ENCODE data around the gene WDR45. TPM values are rescaled to one million over a fixed set of nuclear protein-coding genes. Genes with fewer than 3 reads are reported as not detected.

WDR45 gene
- total RNA-seq, 4 donors from 2014 or later = 68.1 to 77.9 (median 72.7) TPM

GRCh38 chrX:49117581-49117980 is 37.9 kb upstream of the WDR45 start:
- DNase-seq (ENCODE audit: extremely low spot score) = no peak
- H3K36me3 ChIP-seq = peaks cover 30 to 83% (median 65%) of the 10 kb centered on the region in 4 donors
- intact Hi-C loops (cut with DNase I) = no loop called here
- 71% methylated on average over 6 of the region's 6 CpGs for WGBS
- H3K27me3 ChIP-seq = no peaks in the 10 kb centered on the region
- no peak overlapping the region for H3K4me3 ChIP-seq
- no peaks in the 10 kb centered on the region for H3K9me3 ChIP-seq
- peaks cover 2 to 10% (median 6%) of the 10 kb centered on the region in 4 donors for H3K4me1 ChIP-seq
- H3K27ac ChIP-seq (replicated peaks in 1 of 4) = no peak overlapping the region
- TF ChIP-seq EP300 (IDR thresholded peaks at IDR 0.05) (no peak), POLR2AphosphoS5 (IDR thresholded peaks at IDR 0.05) (no peak), CTCF (IDR thresholded peaks at IDR 0.05) (no peak), POLR2A (IDR thresholded peaks at IDR 0.05; ENCODE audit: low read depth) (no peak)

GRCh38 chrX:49116716-49117115 is 37.0 kb upstream of the WDR45 start:
- TF ChIP-seq CTCF (IDR thresholded peaks at IDR 0.05) = no peak
- TF ChIP-seq POLR2A (IDR thresholded peaks at IDR 0.05; ENCODE audit: low read depth) = no peak
- no peak for TF ChIP-seq POLR2AphosphoS5 (IDR thresholded peaks at IDR 0.05)
- no peak for TF ChIP-seq EP300 (IDR thresholded peaks at IDR 0.05)
- intact Hi-C loops (cut with DNase I) = no loop called here
- H3K36me3 ChIP-seq = peaks cover 30 to 92% (median 71%) of the 10 kb centered on the region in 4 donors

GRCh38 chrX:49116076-49116475 is 36.4 kb upstream of the WDR45 start:
- no peak overlapping the region for H3K27ac ChIP-seq (replicated peaks in 1 of 4)
- no peaks in the 10 kb centered on the region for H3K9me3 ChIP-seq
- H3K4me3 ChIP-seq = no peak overlapping the region
- intact Hi-C loops (cut with DNase I) = no loop called here
- no peaks in the 10 kb centered on the region for H3K4me1 ChIP-seq
- no peaks in the 10 kb centered on the region for H3K27me3 ChIP-seq
- peaks cover 29 to 89% (median 69%) of the 10 kb centered on the region in 4 donors for H3K36me3 ChIP-seq
- no peak for DNase-seq (ENCODE audit: extremely low spot score)
- TF ChIP-seq EP300 (IDR thresholded peaks at IDR 0.05) (no peak), POLR2AphosphoS5 (IDR thresholded peaks at IDR 0.05) (no peak), CTCF (IDR thresholded peaks at IDR 0.05) (no peak), POLR2A (IDR thresholded peaks at IDR 0.05; ENCODE audit: low read depth) (no peak)
- 68% methylated on average over 4 of the region's 8 CpGs for WGBS

More at GRCh38 chrX:49116716-49117115, 37.0 kb upstream of the WDR45 start:
- 85% methylated on average over 5 of the region's 5 CpGs for WGBS
- Histone ChIP-seq H3K27me3 (no peaks in the 10 kb centered on the region), H3K27ac (replicated peaks in 1 of 4) (no peak overlapping the region), H3K9me3 (no peaks in the 10 kb centered on the region), H3K4me3 (no peak overlapping the region), H3K4me1 (peaks cover 0 to 1% (median 0%) of the 10 kb centered on the region in 4 donors)
- DNase-seq (ENCODE audit: extremely low spot score) = no peak

GRCh38 chrX:49111791-49112190 is 32.1 kb upstream of the WDR45 start:
- Histone ChIP-seq H3K36me3 (peaks cover 21 to 62% (median 48%) of the 10 kb centered on the region in 4 donors), H3K4me1 (no peaks in the 10 kb centered on the region), H3K27me3 (no peaks in the 10 kb centered on the region), H3K9me3 (no peaks in the 10 kb centered on the region), H3K27ac (replicated peaks in 1 of 4) (no peak overlapping the region), H3K4me3 (no peak overlapping the region)
- DNase-seq (ENCODE audit: extremely low spot score) = no peak
- 77% methylated on average over 3 of the region's 3 CpGs for WGBS
- intact Hi-C loops (cut with DNase I) = no loop called here
- TF ChIP-seq POLR2AphosphoS5 (IDR thresholded peaks at IDR 0.05) (no peak), CTCF (IDR thresholded peaks at IDR 0.05) (no peak), EP300 (IDR thresholded peaks at IDR 0.05) (no peak), POLR2A (IDR thresholded peaks at IDR 0.05; ENCODE audit: low read depth) (no peak)

- intact Hi-C loops (cut with DNase I) = no loop called here
- no peak overlapping the region for H3K27ac ChIP-seq (replicated peaks in 1 of 4)
- H3K4me1 ChIP-seq = no peaks in the 10 kb centered on the region
- H3K27me3 ChIP-seq = no peaks in the 10 kb centered on the region
- WGBS = 81% methylated on average over 3 of the region's 3 CpGs
- peaks cover 10 to 49% (median 35%) of the 10 kb centered on the region in 4 donors for H3K36me3 ChIP-seq
- H3K9me3 ChIP-seq = no peaks in the 10 kb centered on the region
- DNase-seq (ENCODE audit: extremely low spot score) = no peak
- TF ChIP-seq CTCF (IDR thresholded peaks at IDR 0.05) (no peak), POLR2AphosphoS5 (IDR thresholded peaks at IDR 0.05) (no peak), POLR2A (IDR thresholded peaks at IDR 0.05; ENCODE audit: low read depth) (no peak), EP300 (IDR thresholded peaks at IDR 0.05) (no peak)
- H3K4me3 ChIP-seq = no peak overlapping the region
These were observed 30.7 kb upstream of the WDR45 start for GRCh38 chrX:49110417-49110816.
